Activated CD8-positive, alpha-beta T cell treated with anti-CD3 and anti-CD28 coated beads for 36 hours (primary cell): ENCODE results near the gene NCF4. TPM values are rescaled to one million over a fixed set of nuclear protein-coding genes. Genes with fewer than 3 reads are reported as not detected.

Source experiments
- ATAC-seq: fragments of 200-7000 bp; cut with Tn5 transposase; one replicate; pipeline ENCODE4 v1.10.0; 2021; ENCODE audit warnings: mild to moderate bottlenecking, moderate library complexity
- CTCF ChIA-PET: fragments of 350-600 bp; sonication (Branson Sonifier 250); formaldehyde crosslinking; loops from one replicate; lab custom pipeline; 2021; ENCODE audit warnings: antibody characterized with exemption; lab: Charles Lee
- POLR2A ChIA-PET: fragments of 350-600 bp; sonication (Branson Sonifier 250); formaldehyde crosslinking; loops from one replicate; lab custom pipeline; 2021; ENCODE audit warnings: antibody characterized with exemption; lab: Charles Lee
- DNase-seq: peaks from one replicate; pipeline ENCODE4 v3.0.0-alpha.2; 2020
- H3K27ac Mint-ChIP-seq: one replicate; pipeline ENCODE4 v1.8.0; 2021; ENCODE audit warnings: mild to moderate bottlenecking, mixed read lengths
- H3K27me3 Mint-ChIP-seq: one replicate; pipeline ENCODE4 v1.8.0; 2021; ENCODE audit warnings: mixed read lengths
- H3K36me3 Mint-ChIP-seq: one replicate; pipeline ENCODE4 v1.8.0; 2021; ENCODE audit warnings: low read depth, mixed read lengths
- H3K4me1 Mint-ChIP-seq: one replicate; pipeline ENCODE4 v1.8.0; 2021; ENCODE audit warnings: low read depth, mixed read lengths
- H3K4me3 Mint-ChIP-seq: one replicate; pipeline ENCODE4 v1.8.0; 2021; ENCODE audit warnings: mild to moderate bottlenecking, moderate library complexity, mixed read lengths
- H3K9me3 Mint-ChIP-seq: one replicate; pipeline ENCODE4 v1.8.0; 2021; ENCODE audit warnings: mixed read lengths
- intact Hi-C: fragments of 100-400 bp; cut with micrococcal nuclease; formaldehyde crosslinking; loops from one replicate; pipeline ENCODE4 v1.10.0; 2022
- total RNA-seq, 2 experiments: library from RNA; stranded (reverse); gene quantifications; one replicate each; pipeline ENCODE4 v1.2.3, GENCODE V29; 2021
- TF ChIP-seq, protein P1 (sequence below): fragments of 200-600 bp; IDR thresholded peaks from one replicate; pipeline ENCODE4 v1.8.0; 2022; ENCODE audit warnings: antibody characterized with exemption, mild to moderate bottlenecking

The NCF4 gene
- total RNA-seq, 2 experiments from 2014 or later = 2.5 to 2.9 TPM

DNA sequence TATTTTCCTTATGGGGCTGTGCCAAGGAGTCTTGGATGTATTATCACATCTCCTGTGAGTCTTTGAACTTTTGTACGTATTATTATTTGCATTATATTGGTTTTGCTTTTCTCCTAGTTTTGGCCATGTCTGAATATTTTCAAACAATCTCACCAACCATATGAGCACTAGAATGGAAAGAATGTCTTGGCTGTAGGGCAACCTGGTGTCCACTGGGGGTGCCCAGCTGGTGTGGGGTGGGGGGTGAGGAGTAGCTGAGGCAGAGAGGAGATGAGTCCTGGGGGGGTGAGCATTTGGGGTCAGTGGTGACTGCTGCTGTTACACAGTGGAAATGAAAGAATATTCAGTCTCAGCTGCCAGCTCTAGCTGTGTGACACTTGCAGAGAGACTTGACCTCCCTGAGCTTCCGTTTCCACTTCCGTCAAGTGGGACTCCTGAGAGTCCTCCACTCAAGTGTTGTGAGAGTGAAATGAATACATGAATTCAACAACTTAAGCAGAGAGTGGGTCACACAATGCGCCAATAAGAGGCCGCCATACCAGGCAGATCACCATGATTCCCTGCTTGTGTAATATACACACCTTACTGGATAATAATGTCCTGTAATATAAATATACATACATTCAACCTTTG is 31.3 kb upstream of the NCF4 start:
- no peak overlapping the region for H3K27ac Mint-ChIP-seq

DNA sequence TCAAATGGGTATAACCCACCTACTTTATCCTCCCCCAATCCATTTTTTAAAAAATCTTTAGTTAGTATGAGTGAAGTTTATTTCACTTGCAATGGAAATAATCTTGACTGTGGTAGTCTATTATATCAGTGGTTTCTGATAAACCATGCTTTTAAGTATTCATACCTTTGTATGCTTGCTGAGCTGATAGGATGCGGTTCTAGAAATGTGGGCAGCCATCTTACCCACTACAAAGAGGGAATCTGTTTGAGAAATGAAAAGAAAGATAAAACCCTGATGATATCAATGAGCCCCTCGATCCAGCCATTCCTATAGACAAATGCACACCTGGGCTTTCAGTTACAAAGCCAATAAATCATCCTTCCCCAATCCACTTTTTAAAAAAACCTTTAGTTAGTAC is 30.2 kb upstream of the NCF4 start:
- ATAC-seq = no peak

More for the DNA sequence above, 31.3 kb upstream of the NCF4 start:
- Mint-ChIP-seq H3K4me1 (peaks cover 9% of the 10 kb centered on the region), H3K27me3 (peaks cover 19% of the 10 kb centered on the region), H3K9me3 (no peaks in the 10 kb centered on the region), H3K36me3 (no peaks in the 10 kb centered on the region), H3K4me3 (no peak overlapping the region)
- ChIA-PET CTCF (interaction anchor here (2.9 kb wide), 1 partner anchor 27 kb away, joined by 13 read pairs; no protein-coding TSS in a partner anchor), POLR2A (no interaction called here)
- ATAC-seq = no peak
- no peak for DNase-seq
- intact Hi-C loops = no loop called here
- TF ChIP-seq, protein P1, sequence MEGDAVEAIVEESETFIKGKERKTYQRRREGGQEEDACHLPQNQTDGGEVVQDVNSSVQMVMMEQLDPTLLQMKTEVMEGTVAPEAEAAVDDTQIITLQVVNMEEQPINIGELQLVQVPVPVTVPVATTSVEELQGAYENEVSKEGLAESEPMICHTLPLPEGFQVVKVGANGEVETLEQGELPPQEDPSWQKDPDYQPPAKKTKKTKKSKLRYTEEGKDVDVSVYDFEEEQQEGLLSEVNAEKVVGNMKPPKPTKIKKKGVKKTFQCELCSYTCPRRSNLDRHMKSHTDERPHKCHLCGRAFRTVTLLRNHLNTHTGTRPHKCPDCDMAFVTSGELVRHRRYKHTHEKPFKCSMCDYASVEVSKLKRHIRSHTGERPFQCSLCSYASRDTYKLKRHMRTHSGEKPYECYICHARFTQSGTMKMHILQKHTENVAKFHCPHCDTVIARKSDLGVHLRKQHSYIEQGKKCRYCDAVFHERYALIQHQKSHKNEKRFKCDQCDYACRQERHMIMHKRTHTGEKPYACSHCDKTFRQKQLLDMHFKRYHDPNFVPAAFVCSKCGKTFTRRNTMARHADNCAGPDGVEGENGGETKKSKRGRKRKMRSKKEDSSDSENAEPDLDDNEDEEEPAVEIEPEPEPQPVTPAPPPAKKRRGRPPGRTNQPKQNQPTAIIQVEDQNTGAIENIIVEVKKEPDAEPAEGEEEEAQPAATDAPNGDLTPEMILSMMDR = no peak

DNA sequence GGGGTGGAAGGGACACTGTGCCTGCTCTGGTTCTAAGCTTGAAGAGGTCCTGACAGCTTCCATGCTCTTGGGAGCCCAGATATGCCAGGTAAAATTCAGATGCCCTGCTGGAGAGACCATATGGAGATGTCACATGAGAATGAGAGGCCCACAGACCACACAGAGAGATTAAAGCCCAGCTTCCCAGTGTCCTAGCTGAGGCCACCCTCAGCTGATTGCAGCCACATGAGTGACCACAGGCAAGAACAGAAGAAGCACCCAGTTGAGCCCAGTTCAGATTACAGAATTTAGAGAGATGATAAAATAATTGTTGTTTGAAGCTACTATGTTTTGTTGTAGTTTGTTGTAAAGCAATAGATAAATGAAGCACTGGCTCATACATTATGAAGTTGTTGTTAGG is 29.6 kb upstream of the NCF4 start:
- Mint-ChIP-seq H3K4me1 (peaks cover 9% of the 10 kb centered on the region), H3K9me3 (no peaks in the 10 kb centered on the region), H3K27me3 (peaks cover 26% of the 10 kb centered on the region), H3K36me3 (no peaks in the 10 kb centered on the region), H3K4me3 (no peak overlapping the region), H3K27ac (no peak overlapping the region)
- TF ChIP-seq, protein P1 = no peak
- CTCF ChIA-PET = interaction anchor here (0.7 to 1.6 kb wide), 4 partner anchors 22 to 74 kb away, joined by 3 to 5 read pairs (median 4); no protein-coding TSS in a partner anchor
- POLR2A ChIA-PET = no interaction called here
- no peak for ATAC-seq
- DNase-seq = no peak
- intact Hi-C loops = no loop called here

More for the DNA sequence above, 30.2 kb upstream of the NCF4 start:
- POLR2A ChIA-PET = no interaction called here
- H3K9me3 Mint-ChIP-seq = no peaks in the 10 kb centered on the region
- H3K4me3 Mint-ChIP-seq = no peak overlapping the region
- TF ChIP-seq, protein P1 = no peak
- intact Hi-C loops = no loop called here
- CTCF ChIA-PET = interaction anchor here (0.7 to 2.9 kb wide), 5 partner anchors 22 to 73 kb away, joined by 3 to 13 read pairs (median 4); no protein-coding TSS in a partner anchor
- no peak for DNase-seq
- H3K27me3 Mint-ChIP-seq = peaks cover 23% of the 10 kb centered on the region
- peaks cover 9% of the 10 kb centered on the region for H3K4me1 Mint-ChIP-seq
- no peaks in the 10 kb centered on the region for H3K36me3 Mint-ChIP-seq
- no peak overlapping the region for H3K27ac Mint-ChIP-seq

DNA sequence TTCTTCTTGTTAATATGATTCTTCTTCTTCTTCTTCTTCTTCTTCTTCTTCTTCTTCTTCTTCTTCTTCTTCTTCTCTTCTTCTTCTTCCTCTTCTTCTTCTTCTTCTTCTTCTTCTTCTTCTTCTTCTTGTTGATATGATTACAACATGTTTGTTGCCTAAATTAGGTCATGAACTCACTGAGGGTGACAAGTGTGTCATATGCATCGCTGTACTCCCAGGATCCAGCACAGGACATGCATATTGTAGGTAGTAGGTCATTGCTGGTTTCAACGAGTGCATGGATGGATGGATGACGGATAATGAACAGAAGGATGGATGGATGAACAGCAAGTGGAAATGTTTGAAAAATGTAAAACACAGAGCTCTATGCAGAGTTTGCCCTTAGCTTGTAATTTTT is 29.1 kb upstream of the NCF4 start:
- ATAC-seq = no peak
- ChIA-PET POLR2A (interaction anchor here (0.7 kb wide), 1 partner anchor 124 kb away, joined by 3 read pairs; no protein-coding TSS in a partner anchor), CTCF (interaction anchor here (1.0 to 1.6 kb wide), 4 partner anchors 21 to 75 kb away, joined by 3 to 5 read pairs (median 4); no protein-coding TSS in a partner anchor)
- no peaks in the 10 kb centered on the region for H3K36me3 Mint-ChIP-seq
- H3K9me3 Mint-ChIP-seq = no peaks in the 10 kb centered on the region
- no peak overlapping the region for H3K4me3 Mint-ChIP-seq
- H3K27ac Mint-ChIP-seq = no peak overlapping the region
- intact Hi-C loops = no loop called here
- DNase-seq = no peak
- peaks cover 10% of the 10 kb centered on the region for H3K4me1 Mint-ChIP-seq
- TF ChIP-seq, protein P1 = no peak
- peaks cover 26% of the 10 kb centered on the region for H3K27me3 Mint-ChIP-seq

DNA sequence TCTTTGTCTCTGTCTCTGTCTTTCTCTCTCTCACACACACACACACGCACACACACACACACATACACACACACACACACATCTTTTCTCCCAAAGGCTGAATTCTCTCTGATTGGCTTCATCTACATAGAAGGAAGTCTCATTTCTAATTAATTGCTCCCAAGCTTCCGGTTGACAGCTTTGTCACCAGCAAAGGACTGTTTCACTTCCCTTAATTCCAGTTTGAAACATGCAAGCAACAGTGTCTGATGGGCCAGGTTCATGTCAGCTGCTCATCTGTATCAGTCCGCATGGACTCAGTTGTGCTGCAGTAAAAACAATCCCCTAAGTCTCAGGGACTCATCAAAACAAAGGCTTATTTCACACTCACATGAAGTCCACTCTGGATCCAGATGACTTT is 27.7 kb upstream of the NCF4 start:
- intact Hi-C loops = no loop called here
- no peaks in the 10 kb centered on the region for H3K36me3 Mint-ChIP-seq
- ChIA-PET CTCF (interaction anchor here (0.9 kb wide), 1 partner anchor 144 kb away, joined by 3 read pairs; no protein-coding TSS in a partner anchor), POLR2A (interaction anchor here (0.6 kb wide), 1 partner anchor 240 kb away, joined by 3 read pairs; no protein-coding TSS in a partner anchor)
- H3K4me3 Mint-ChIP-seq = no peak overlapping the region
- peaks cover 2% of the 10 kb centered on the region for H3K9me3 Mint-ChIP-seq
- H3K27ac Mint-ChIP-seq = no peak overlapping the region
- TF ChIP-seq, protein P1 = no peak
- peaks cover 11% of the 10 kb centered on the region for H3K4me1 Mint-ChIP-seq
- DNase-seq (no peak), ATAC-seq (no peak)
- H3K27me3 Mint-ChIP-seq = peaks cover 28% of the 10 kb centered on the region
